ENCODE results near the gene UNC13D.
"Not testable (repeated sequence)": the region's sequence is repeated elsewhere in the genome, so short reads cannot be mapped to it uniquely, and the experiment has no call there.

GRCh38 chr17:75851693-75851991 is 7.4 kb upstream of the UNC13D start:
- TF ChIP-seq CTCF, POLR2A (IDR thresholded peaks at IDR 0.05): not testable (repeated sequence)
